Activated naive CD4-positive, alpha-beta T cell treated with anti-CD3 and anti-CD28 coated beads, Interleukin-2, amount 50 U/mL, for 24 hours (primary cell): ENCODE results near the gene UBE2D3.

Experiments
- H3K27ac Mint-ChIP-seq: one replicate; pipeline ENCODE4 v1.8.0; 2021; ENCODE audit warnings: mild to moderate bottlenecking, mixed read lengths
- H3K27me3 Mint-ChIP-seq: one replicate; pipeline ENCODE4 v1.8.0; 2021; ENCODE audit warnings: mixed read lengths
- H3K36me3 Mint-ChIP-seq: one replicate; pipeline ENCODE4 v1.8.0; 2021; ENCODE audit warnings: mixed read lengths
- H3K4me1 Mint-ChIP-seq: one replicate; pipeline ENCODE4 v1.8.0; 2021; ENCODE audit warnings: mixed read lengths
- H3K4me3 Mint-ChIP-seq: one replicate; pipeline ENCODE4 v1.8.0; 2021; ENCODE audit warnings: mild to moderate bottlenecking, mixed read lengths
- H3K9me3 Mint-ChIP-seq: one replicate; pipeline ENCODE4 v1.8.0; 2021; ENCODE audit warnings: mixed read lengths

UBE2D3 gene

GRCh38 chr4:102843938-102844337 is 16.6 kb upstream of the UBE2D3 start:
- no peak overlapping the region for H3K4me3 Mint-ChIP-seq
- no peaks in the 10 kb centered on the region for H3K9me3 Mint-ChIP-seq
- H3K36me3 Mint-ChIP-seq: no peaks in the 10 kb centered on the region
- no peaks in the 10 kb centered on the region for H3K4me1 Mint-ChIP-seq
- no peak overlapping the region for H3K27ac Mint-ChIP-seq
- H3K27me3 Mint-ChIP-seq: no peaks in the 10 kb centered on the region

GRCh38 chr4:102843273-102843672 is 15.9 kb upstream of the UBE2D3 start:
- Mint-ChIP-seq H3K27me3 (no peaks in the 10 kb centered on the region), H3K36me3 (no peaks in the 10 kb centered on the region), H3K9me3 (no peaks in the 10 kb centered on the region), H3K27ac (no peak overlapping the region), H3K4me3 (no peak overlapping the region), H3K4me1 (no peaks in the 10 kb centered on the region)

DNA sequence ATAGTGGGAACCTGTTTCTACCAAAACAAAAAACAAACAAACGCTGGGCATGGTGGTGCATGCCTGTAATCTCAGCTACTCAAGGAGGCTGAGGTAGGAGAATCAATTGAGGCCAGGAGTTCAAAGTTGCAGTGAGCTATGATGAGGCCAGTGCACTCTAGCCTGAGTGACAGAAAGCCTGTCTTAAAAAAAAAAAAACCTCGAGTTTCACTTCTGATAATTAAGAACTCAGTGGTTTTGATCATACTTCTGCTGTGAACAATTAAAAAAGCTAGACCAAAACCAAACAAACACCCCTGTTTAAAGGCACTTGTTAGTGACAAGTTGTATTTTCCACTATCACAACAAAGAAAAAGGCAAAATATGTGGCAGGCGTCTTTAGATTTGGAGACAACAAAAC is 15.0 kb upstream of the UBE2D3 start:
- H3K36me3 Mint-ChIP-seq: no peaks in the 10 kb centered on the region
- H3K27ac Mint-ChIP-seq: no peak overlapping the region
- no peaks in the 10 kb centered on the region for H3K4me1 Mint-ChIP-seq
- no peaks in the 10 kb centered on the region for H3K9me3 Mint-ChIP-seq
- no peaks in the 10 kb centered on the region for H3K27me3 Mint-ChIP-seq
- no peak overlapping the region for H3K4me3 Mint-ChIP-seq

GRCh38 chr4:102836596-102836995 is 9.2 kb upstream of the UBE2D3 start:
- no peak overlapping the region for H3K4me3 Mint-ChIP-seq
- H3K27me3 Mint-ChIP-seq: no peaks in the 10 kb centered on the region
- no peaks in the 10 kb centered on the region for H3K9me3 Mint-ChIP-seq

DNA sequence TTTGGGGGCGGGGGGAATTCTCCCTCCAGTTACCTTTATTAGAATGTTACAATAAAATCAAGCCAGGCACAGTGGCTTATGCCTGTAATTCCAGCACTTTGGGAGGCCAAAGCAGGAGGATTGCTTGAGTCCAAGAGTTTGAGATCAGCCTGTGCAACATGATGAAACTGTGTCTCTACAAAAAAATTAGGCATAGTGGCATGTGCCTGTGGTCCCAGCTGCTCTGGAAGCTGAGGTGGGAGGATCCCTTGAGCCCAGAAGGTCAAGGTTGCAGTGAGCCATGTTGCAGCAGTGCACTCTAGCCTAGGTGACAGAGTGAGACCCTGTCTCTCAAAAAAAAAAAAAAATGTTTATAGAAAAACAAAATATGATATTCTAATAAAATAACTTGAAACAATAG is 5.3 kb upstream of the UBE2D3 start:
- Mint-ChIP-seq H3K4me1 (peaks cover 23% of the 10 kb centered on the region), H3K36me3 (peaks cover 2% of the 10 kb centered on the region)

More at GRCh38 chr4:102836596-102836995, 9.2 kb upstream of the UBE2D3 start:
- H3K4me1 Mint-ChIP-seq: peaks cover 8% of the 10 kb centered on the region
- peaks cover 2% of the 10 kb centered on the region for H3K36me3 Mint-ChIP-seq
- H3K27ac Mint-ChIP-seq: no peak overlapping the region

DNA sequence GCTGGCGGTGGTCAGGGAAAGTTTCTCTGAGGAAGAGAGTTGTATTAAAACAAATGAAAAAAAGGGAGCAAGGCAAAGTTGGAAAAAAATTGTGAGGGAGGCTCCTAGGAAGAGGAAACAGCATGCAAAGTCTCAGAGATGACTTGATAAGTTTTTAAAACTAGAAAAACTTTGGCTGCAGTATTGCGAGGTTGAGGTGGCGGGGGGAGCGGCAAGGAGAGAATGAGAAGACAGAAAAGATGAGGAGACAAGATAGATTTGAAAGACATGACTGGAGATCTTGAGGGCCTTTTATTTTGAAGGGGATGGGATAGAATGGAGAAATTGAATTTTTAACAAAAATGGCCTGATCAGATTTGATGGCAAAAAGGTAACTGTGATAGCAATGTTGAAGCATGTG is 4.8 kb upstream of the UBE2D3 start:
- Mint-ChIP-seq H3K27me3 (no peaks in the 10 kb centered on the region), H3K4me3 (no peak overlapping the region), H3K27ac (no peak overlapping the region), H3K4me1 (peaks cover 23% of the 10 kb centered on the region), H3K9me3 (no peaks in the 10 kb centered on the region), H3K36me3 (peaks cover 2% of the 10 kb centered on the region)

More for the DNA sequence above, 5.3 kb upstream of the UBE2D3 start:
- no peaks in the 10 kb centered on the region for H3K27me3 Mint-ChIP-seq
- no peak overlapping the region for H3K27ac Mint-ChIP-seq
- no peak overlapping the region for H3K4me3 Mint-ChIP-seq
- H3K9me3 Mint-ChIP-seq: no peaks in the 10 kb centered on the region

DNA sequence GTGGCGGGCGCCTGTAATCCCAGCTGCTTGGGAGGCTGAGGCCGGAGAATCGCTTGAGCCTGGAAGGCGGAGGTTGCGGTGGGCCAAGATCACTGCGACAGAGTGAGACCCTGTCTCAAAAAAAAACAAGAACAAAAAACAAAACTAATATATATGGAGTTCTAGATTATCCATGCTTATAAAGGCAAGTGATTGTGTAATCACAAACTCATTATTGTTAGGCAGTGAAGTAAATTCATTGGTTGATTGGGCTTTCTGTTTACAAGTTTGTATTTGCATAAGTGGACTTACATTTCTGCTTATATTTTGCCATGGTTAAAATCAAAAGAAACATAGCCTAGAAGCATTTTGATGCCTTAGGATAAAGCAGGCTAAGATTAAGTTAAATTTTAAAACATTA is 2.5 kb upstream of the UBE2D3 start:
- no peak overlapping the region for H3K27ac Mint-ChIP-seq
- H3K4me1 Mint-ChIP-seq: peaks cover 23% of the 10 kb centered on the region

GRCh38 chr4:102828497-102828808 is 1.1 kb upstream of the UBE2D3 start:
- H3K4me1 Mint-ChIP-seq: peaks cover 23% of the 10 kb centered on the region
- H3K9me3 Mint-ChIP-seq: no peaks in the 10 kb centered on the region
- H3K36me3 Mint-ChIP-seq: peaks cover 6% of the 10 kb centered on the region
- H3K27ac Mint-ChIP-seq: no peak overlapping the region
- H3K4me3 Mint-ChIP-seq: no peak overlapping the region
- H3K27me3 Mint-ChIP-seq: no peaks in the 10 kb centered on the region

More for the DNA sequence above, 2.5 kb upstream of the UBE2D3 start:
- no peaks in the 10 kb centered on the region for H3K9me3 Mint-ChIP-seq
- no peak overlapping the region for H3K4me3 Mint-ChIP-seq
- no peaks in the 10 kb centered on the region for H3K27me3 Mint-ChIP-seq
- H3K36me3 Mint-ChIP-seq: peaks cover 2% of the 10 kb centered on the region

GRCh38 chr4:102827674-102828496 is 534 bp upstream of the UBE2D3 start:
- Mint-ChIP-seq H3K36me3 (peaks cover 9% of the 10 kb centered on the region), H3K9me3 (no peaks in the 10 kb centered on the region), H3K27me3 (no peaks in the 10 kb centered on the region), H3K27ac (no peak overlapping the region), H3K4me1 (peaks cover 26% of the 10 kb centered on the region), H3K4me3 (no peak overlapping the region)

DNA sequence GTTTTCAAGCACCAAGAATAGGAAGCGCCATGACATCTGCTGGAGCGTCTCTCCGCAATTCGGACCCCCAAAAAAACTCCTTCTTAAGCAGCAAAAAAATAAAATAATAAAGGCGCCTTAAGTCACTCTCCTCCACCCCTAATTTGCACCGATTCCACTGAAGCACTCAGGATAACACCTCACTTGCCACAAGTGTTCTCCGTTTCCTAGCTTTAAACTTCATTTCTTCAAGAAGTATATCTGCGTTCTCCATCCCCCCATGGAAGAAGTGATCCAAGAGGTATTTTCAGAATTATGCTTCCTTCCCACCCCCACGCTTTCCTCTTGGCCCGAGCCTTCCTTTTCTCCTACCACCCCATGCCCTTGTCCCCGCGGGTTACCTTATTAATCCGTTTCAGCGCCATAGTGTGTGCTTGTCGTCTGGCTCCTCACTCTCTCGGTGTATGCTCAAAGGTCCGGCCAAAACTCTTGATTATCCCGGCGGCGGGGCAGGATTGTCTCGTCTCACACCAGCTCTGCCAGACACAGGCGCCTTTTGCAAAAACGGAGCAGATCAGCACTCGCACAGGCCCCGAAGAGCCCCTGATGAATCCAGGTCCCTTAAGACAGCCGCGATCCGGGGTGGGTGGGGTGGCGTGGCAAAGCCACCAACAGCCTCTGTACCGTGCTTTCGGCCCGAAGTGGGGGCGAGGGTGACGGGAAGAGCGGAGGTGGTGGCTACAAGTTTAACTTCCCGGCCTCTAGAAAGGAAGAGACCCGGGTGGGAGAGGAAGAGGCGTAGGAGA is 1.1 kb downstream of the UBE2D3 start:
- peaks cover 32% of the 10 kb centered on the region for H3K4me1 Mint-ChIP-seq
- H3K9me3 Mint-ChIP-seq: no peaks in the 10 kb centered on the region
- no peak overlapping the region for H3K4me3 Mint-ChIP-seq
- H3K36me3 Mint-ChIP-seq: peaks cover 10% of the 10 kb centered on the region
- H3K27me3 Mint-ChIP-seq: no peaks in the 10 kb centered on the region
- no peak overlapping the region for H3K27ac Mint-ChIP-seq

DNA sequence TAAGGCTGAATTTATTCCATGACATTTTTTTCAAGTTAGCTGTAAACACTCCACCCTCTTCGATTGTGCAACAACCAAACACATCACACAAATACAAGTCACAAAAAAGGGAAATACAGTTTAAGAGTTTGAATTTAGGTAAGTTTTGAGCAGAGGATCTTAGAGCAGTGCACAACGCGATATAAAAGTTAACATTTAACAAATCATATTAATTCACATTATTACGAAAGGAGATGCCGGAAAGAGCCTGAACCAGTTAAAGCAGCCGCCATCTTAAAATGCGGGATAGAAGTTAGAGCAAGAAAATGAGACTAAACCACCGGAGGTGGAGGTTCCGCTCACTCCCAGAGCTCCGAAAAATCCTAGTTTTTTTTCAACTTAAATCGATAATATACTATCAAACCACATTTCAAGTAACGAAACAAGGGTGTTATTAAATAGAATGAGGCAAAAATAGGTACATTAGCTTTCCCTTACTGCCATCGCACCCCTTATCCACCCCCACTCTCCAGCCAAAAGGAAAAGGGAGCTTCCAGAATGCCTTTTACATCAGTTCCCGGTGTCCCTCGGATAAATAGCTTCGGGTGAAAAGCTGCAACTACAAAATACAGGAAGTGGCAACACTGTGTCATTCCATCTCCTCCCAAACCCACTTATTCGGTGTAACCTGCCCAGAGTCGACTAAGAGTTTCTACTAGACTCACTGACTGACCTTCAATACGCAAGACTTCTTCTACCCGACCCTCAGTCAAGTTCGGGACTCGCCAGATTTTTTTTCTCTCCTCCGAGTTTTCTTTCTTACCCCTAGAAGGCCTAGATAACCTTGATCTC is 1.9 kb downstream of the UBE2D3 start:
- Mint-ChIP-seq H3K36me3 (peaks cover 16% of the 10 kb centered on the region), H3K4me1 (peaks cover 40% of the 10 kb centered on the region), H3K4me3 (no peak overlapping the region)

DNA sequence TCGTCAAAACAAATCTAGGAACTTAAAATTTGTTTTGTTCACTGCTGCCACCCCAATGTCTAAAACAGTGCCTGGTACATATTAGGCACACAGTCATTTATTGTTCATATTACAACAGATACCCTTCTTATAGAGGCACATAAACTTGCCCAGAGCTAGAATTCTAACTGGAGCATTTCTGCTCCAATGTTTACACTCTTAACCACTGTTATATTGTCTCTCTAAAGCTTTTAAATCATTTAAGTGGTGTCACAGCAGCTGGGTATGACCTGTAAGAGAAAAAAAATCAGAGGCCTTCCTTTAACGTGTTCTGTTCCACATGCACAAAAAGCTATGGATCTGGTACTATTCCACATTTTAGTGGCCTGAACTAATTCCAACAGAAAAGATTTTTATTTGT is 3.0 kb downstream of the UBE2D3 start:
- Mint-ChIP-seq H3K36me3 (peaks cover 24% of the 10 kb centered on the region), H3K27me3 (no peaks in the 10 kb centered on the region), H3K4me1 (peaks cover 49% of the 10 kb centered on the region), H3K4me3 (no peak overlapping the region), H3K9me3 (no peaks in the 10 kb centered on the region), H3K27ac (peak overlapping the region; percentile 52)

More for the DNA sequence above, 1.9 kb downstream of the UBE2D3 start:
- Mint-ChIP-seq H3K27me3 (no peaks in the 10 kb centered on the region), H3K27ac (no peak overlapping the region), H3K9me3 (no peaks in the 10 kb centered on the region)

- no peaks in the 10 kb centered on the region for H3K27me3 Mint-ChIP-seq
- H3K4me1 Mint-ChIP-seq: peaks cover 46% of the 10 kb centered on the region
- H3K36me3 Mint-ChIP-seq: peaks cover 24% of the 10 kb centered on the region
- H3K9me3 Mint-ChIP-seq: no peaks in the 10 kb centered on the region
- no peak overlapping the region for H3K4me3 Mint-ChIP-seq
- H3K27ac Mint-ChIP-seq: no peak overlapping the region
Observed at GRCh38 chr4:102823897-102824296, 3.5 kb downstream of the UBE2D3 start.

- Mint-ChIP-seq H3K4me1 (peaks cover 46% of the 10 kb centered on the region), H3K27me3 (no peaks in the 10 kb centered on the region), H3K9me3 (no peaks in the 10 kb centered on the region), H3K4me3 (no peak overlapping the region), H3K36me3 (peaks cover 28% of the 10 kb centered on the region), H3K27ac (no peak overlapping the region)
Observed at GRCh38 chr4:102823464-102823863, 3.9 kb downstream of the UBE2D3 start.

- Mint-ChIP-seq H3K36me3 (peaks cover 50% of the 10 kb centered on the region), H3K4me1 (peaks cover 73% of the 10 kb centered on the region), H3K27me3 (no peaks in the 10 kb centered on the region), H3K4me3 (no peak overlapping the region), H3K9me3 (no peaks in the 10 kb centered on the region), H3K27ac (peak overlapping the region; percentile 80)
Observed at GRCh38 chr4:102819588-102820365, 7.6 kb downstream of the UBE2D3 start.
